AG10803 (cell line): Measurements from ENCODE around the gene ATP1A2.

Source experiments
- DNase-seq: peaks from one replicate; pipeline ENCODE4 v3.0.0; 2010; ENCODE audit warnings: low read depth
- H3K4me3 ChIP-seq: 2 replicates; pipeline ENCODE4 v1.5.1; 2011; ENCODE audit warnings: mild to moderate bottlenecking, low read length, control low read depth
- TF ChIP-seq, protein P1 (sequence below): conservative IDR thresholded peaks from 2 replicates; pipeline ENCODE4 v1.5.1; 2011; ENCODE audit warnings: mild to moderate bottlenecking, low read length, control low read depth, inconsistent platforms

The ATP1A2 gene

DNA sequence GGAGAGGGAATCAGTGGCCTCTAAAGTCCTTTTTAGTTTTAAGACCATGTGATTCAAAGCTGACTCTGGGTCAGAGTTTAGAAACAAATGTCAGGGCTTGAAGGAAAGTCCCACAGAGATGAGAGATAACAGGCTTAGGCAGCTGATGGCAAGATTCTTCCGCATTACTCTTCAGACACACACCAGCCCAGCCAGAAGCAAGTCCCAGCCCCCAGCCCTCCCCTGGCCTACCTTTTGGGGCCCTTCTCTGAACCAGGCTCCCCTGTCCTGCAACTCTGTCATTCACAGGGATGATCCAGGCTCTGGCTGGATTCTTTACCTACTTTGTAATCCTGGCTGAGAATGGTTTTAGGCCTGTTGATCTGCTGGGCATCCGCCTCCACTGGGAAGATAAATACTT lies 61.7 kb downstream of the ATP1A2 start:
- no peak for DNase-seq
- no peak overlapping the region for H3K4me3 ChIP-seq
- TF ChIP-seq, protein P1, sequence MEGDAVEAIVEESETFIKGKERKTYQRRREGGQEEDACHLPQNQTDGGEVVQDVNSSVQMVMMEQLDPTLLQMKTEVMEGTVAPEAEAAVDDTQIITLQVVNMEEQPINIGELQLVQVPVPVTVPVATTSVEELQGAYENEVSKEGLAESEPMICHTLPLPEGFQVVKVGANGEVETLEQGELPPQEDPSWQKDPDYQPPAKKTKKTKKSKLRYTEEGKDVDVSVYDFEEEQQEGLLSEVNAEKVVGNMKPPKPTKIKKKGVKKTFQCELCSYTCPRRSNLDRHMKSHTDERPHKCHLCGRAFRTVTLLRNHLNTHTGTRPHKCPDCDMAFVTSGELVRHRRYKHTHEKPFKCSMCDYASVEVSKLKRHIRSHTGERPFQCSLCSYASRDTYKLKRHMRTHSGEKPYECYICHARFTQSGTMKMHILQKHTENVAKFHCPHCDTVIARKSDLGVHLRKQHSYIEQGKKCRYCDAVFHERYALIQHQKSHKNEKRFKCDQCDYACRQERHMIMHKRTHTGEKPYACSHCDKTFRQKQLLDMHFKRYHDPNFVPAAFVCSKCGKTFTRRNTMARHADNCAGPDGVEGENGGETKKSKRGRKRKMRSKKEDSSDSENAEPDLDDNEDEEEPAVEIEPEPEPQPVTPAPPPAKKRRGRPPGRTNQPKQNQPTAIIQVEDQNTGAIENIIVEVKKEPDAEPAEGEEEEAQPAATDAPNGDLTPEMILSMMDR: no peak

GRCh38 chr1:160177667-160178066 lies 62.1 kb downstream of the ATP1A2 start:
- TF ChIP-seq, protein P1: no peak
- no peak for DNase-seq
- H3K4me3 ChIP-seq: no peak overlapping the region

- no peak for DNase-seq
- TF ChIP-seq, protein P1: no peak
- H3K4me3 ChIP-seq: no peak overlapping the region
Measured at GRCh38 chr1:160178731-160179130, 63.2 kb downstream of the ATP1A2 start.

DNA sequence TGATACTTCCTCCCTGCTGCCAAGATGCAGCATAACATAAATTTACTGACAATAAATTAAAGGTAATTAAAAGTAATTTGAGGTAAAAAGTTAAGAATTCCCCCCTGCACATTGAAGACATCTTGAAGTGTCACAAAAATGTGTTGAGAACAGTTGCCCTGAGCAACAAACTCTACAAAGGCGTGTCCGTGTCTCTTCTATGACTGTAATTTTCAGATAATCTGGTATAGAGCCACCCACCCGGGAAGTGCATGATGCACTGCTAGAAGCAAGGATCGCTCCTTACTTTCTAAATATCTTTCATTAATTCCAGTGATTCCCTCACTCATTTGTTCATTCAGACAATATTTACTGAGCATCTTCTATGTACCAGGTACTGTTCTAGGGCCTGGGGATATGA lies 63.8 kb downstream of the ATP1A2 start:
- TF ChIP-seq, protein P1: no peak
- no peak overlapping the region for H3K4me3 ChIP-seq

GRCh38 chr1:160186246-160186645 lies 70.7 kb downstream of the ATP1A2 start:
- DNase-seq: no peak
- no peak overlapping the region for H3K4me3 ChIP-seq
- TF ChIP-seq, protein P1: no peak

More for the DNA sequence above, 63.8 kb downstream of the ATP1A2 start:
- no peak for DNase-seq

GRCh38 chr1:160186729-160187128 lies 71.2 kb downstream of the ATP1A2 start:
- TF ChIP-seq, protein P1: no peak
- DNase-seq: no peak
- no peak overlapping the region for H3K4me3 ChIP-seq

DNA sequence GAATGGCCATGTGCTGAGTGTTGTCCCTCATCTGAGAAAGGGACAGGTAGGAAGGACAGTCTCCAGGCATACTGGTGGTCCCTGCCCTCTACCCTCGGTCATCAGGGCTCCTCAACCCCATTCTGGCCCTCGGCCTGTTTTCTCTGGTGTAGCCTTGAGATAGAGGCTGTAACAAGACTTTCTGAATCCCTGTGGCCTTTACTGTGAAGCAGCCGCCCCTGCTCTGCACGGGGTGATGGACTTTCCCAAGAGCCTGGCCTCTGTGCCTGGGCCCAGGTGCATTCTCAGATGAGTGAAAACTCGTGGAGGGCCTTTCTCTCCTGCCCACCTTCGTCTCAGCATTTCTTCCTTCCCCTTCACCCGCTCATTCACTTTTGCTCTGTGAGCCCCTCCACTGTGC lies 71.8 kb downstream of the ATP1A2 start:
- TF ChIP-seq, protein P1: no peak

More for the DNA sequence above, 71.8 kb downstream of the ATP1A2 start:
- no peak for DNase-seq
- no peak overlapping the region for H3K4me3 ChIP-seq
